Measurements from ENCODE around the gene KCNH1.

KCNH1 gene

DNA sequence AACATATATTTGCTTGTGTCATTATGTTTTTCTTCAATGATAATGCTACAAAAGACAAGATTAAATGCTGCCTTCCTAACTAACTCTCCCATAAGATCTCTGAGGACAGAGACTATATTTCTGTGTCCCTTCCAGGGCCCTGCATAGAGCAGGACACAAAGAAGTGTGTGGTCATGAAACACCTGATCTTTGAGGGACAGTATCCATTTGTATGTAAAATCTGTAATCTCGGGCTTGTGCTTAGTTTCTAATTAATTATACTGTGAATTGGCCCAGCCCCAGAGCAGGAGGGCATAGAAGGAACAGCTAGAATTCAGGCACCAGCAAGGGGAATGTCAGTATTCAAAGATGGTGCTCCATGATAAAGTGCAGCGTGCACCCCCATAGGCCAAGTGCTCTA lies 430.4 kb downstream of the KCNH1 start:
- no peak for DNase-seq

DNA sequence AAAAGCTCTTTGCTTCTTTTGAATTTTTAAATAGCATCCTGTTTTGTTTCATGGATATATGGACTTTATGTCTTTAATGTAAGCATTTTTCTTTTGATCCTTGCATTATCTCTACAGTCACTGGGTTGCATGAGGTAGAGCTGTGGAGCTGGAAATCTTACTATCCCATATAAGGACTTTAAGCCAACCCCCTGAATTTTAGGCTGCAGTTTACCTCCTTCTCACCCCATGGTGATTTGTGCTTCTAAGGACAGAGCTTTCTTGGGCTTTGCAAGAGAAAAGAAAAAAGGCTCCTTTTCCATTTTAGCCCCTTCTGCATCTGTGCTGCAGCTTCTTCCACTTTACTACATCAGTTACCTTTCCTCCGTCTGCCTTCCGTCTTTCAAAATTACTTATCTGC lies 431.4 kb downstream of the KCNH1 start:
- no peak for DNase-seq

DNA sequence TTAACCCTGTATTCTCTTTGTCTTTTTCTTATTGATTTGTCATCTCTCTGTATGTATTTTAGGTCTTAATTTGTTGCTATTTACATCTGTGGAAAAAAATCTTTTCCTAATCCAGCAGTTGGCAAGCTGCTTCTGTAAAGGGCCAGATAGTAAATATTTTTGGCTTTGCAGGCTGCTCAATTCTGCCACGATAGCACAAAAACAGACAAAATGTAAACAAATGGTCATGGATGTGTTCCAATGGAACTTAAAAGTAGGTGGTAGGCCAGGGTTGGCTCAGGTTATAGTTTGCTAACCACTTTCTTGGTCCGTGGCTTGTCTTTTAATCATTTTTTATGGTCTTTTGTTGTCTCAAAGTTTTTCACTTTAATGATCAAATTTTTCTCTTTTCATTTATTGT lies 433.4 kb downstream of the KCNH1 start:
- DNase-seq, result peak; percentile 25

DNA sequence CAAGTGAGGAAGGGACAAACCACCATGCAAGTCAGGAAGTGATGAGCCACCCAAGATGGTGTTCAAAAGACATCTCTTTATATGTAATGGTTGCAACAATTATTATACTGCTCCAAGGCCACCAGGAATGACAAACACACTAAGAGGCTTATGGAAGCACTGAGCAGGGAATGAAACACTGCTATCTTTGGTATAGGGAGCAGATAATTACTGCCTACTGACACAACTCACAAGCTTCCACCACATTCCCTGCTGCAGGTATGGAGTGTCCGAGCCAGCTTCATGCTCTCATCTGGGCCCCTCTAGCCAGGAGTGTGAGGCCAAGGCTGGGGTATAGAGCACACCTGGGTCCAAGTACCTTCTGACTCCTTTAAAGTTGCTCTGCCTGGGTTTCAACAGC lies 433.9 kb downstream of the KCNH1 start:
- DNase-seq, result peak; percentile 26

DNA sequence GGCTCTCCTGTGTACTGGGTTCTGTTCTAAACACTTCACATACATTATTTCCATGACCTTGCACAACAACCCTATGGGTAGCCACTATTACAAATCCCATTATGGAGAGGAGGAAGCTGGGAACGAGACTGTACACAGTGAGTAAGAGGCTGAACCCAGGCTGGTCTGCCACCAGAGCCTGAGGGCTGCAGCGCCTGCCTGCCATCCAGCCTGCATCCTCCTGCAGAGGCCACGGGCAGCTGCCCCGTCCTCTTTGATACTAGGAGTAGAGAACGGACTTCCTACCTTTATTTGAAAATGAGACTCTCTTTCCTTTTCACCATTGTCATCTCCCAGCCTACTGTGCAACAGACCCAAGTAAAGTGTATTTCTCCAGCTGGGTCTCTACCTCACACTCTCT lies 435.3 kb downstream of the KCNH1 start:
- no peak for DNase-seq

DNA sequence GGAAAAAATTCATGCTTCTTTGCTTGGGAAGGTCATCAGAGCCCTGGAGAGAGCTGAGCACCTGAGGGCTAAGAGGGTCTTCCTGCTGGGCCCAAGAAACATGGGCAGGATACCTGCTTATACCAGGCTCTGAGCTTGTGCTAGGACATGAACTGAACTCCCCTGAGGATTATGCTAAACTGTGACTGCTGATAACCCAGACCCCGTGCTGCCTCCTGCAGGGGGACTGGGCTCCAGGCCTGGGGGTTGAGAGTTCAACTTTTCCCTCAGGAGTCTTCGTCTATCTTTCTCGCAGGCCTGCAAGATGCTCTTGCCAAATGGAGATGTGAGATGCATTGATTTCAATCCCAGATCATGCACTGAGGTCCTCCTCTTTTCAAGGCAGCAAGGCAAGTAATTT lies 436.8 kb downstream of the KCNH1 start:
- DNase-seq, result no peak

DNA sequence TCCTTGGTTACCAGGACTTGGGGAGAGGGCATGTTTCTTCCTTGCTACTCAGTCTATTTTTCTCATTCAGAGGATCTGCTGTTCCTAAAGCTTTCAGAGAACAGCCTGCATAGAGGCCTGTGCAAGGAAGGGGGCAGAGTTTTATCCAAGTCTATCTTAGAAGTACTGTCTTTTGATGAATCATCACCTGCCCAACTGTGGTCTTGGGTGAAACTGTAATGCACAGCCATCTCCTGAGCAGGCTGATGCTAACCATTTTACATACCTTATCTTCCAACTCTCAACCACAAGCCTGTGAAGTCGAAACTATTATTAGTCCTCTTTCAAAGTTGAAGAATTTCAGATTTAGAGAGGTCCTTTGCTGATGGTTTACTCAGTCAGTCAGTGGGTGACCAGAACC lies 437.2 kb downstream of the KCNH1 start:
- no peak for DNase-seq

DNA sequence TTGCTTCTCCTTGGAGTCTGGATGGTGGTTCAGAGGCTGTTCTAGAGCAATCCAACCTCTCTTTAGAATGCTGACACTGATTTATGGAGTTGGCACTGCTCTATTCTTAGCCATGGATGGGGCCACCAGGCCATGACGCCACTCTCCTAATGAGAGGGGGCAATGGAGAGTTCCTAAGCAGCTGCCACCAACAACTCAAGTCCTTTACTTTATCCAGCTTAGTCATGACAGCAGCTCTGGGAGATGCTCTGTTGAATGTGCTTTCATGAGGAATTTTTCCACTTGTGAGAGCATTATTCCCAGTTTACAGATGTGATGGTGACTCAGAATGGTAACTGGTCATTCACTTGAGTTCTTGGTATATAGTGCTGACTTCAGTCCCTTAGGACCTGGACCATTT lies 438.9 kb downstream of the KCNH1 start:
- DNase-seq, result no peak

DNA sequence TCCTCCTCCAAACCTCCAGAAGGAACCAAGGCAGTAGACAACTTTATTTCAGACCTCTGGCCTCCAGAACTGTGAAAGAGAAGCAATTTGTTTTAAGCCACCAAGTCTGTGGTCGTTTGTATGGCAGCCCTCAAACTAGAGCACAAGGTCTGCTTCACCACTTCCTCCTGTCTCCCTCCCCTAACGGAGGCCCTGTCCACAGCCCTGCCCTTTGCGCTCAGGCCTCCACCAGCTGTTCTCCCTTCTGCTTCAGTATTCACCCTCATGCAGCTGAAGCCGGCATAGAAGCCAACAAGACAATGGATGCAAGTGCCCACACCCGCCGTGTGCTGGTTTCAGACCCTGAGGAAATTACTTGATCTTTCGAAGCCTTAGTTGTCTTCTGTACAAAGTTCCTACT lies 441.2 kb downstream of the KCNH1 start:
- no peak for DNase-seq

DNA sequence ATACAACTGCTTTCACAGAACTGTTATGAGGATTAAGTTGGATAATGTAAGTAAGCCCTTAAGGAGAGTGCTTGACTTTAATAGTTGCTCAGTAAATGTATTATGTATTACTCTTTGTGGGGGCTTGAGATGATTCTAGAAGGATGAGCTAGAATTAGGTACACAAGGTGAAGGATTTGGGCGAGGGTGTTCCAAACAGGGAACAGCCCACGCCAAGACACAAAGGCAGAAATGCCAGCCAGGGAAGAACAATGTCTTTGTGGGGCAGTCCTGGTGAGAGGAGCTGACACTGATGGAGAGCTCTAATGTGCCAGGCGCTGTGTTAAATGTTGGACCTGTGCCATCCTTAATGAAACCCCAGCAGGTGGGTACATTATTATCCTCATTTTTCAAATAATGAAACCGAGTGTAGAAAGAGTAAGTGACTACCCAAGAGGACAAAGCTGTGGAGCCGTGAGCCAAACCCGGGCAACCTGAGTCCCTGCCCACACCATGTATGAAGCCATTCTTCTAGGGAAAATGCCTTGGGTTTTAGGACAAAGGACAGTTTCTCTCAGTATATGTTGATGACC lies 442.8 kb downstream of the KCNH1 start:
- DNase-seq, result peak; percentile 69

DNA sequence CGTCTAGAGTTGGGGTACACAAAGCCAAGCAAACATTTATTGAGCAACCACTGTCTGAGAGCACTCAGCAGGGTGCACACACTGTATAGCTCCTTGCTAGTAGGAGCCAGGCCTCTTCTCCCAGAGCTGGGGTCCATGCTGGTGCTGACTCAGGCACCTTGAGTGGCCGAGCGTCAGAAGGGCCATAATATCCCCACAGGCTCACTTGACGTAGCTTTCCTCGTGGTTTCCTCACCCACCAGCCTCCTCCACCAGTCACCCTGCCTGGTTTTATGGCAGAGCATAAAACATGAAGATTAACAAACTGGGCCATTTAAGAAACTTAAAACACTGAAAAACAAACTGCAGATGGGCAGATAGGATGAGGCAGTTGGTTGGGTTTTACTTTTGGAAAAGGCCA lies 443.7 kb downstream of the KCNH1 start:
- DNase-seq, result no peak

DNA sequence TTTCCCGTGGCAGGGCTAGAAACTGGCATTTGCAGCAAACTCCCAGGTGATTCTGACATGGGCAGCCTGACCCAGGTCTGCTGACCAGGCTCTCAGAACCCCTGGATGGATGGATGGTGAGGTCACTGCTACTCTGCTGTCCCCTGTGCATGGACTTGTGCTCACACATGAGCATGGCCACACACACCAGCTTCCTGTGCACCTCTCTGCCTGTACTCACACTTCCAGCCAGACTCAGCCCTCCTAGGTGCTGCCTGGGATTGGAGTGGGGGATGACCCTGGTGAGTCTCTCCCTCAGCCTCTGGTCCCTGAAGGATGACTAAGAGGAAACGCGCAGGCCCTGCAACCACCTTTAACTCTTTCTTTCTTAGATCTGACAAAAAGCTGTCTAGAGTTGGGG lies 444.1 kb downstream of the KCNH1 start:
- DNase-seq, result no peak

DNA sequence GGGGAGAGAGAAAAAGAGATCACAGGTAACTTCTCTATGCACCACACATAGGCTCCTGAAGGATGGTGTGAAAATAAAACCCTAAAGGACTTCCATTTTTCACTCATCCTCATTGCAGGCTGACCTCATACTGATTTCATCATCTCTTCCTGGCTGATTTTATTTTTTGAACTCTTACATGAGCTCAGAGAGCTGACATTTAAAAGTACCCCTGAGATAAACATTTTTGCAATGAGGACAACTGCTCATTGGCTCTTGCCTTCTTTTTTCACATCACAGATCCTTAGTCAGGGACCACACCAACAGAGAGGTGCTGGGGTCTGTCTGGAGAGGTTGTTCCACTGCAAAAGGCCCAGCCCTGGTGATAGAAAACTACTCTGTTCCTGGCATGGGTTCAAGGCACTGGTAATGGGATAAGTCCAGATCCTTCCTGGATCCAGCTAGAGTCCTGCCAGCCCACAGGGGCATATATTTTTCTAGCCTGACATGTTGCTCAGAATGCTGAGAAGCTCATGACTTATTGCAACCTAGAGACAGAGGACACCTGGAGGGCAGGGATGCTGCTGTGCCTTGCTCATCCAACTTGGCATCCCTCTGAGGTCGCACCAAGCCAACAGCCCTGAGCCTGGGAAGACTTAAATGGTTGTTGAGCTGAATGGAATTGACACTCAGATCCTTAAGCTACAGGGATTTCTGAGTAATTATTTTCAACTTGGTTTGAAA lies 445.3 kb downstream of the KCNH1 start:
- no peak for DNase-seq

DNA sequence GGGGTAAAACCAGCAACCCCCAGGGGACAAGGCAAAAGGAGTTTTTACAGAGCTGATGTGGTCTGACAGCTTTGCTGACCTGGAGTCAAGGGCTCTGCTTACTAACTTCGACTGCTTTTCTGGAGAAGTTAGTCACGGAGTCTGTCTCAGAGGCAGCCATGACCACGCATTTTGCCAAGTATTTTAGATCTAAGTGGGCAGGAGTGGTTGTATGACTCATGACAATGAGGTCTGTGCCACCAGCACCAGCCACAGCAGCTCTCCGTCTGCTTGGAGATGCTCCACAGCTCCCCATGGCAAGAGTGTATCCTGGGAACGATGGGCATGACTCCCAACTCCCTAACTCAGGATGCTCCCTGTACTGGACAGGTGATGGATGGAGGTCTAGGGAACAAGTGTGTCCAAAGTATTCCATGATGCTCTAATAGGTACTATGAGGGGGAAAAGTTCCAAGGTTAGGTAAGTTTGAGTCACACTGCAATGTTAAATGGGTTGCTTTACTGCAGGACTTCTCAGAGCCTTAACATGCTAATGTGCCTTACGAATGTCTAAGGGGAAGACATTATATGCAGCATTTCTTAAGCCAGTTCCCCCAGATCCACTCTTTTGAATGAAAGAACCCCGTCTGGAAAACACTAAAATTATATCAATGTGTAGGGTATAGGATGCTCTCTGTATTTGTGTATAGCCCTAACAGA lies 446.2 kb downstream of the KCNH1 start:
- peak; percentile 17 for DNase-seq

DNA sequence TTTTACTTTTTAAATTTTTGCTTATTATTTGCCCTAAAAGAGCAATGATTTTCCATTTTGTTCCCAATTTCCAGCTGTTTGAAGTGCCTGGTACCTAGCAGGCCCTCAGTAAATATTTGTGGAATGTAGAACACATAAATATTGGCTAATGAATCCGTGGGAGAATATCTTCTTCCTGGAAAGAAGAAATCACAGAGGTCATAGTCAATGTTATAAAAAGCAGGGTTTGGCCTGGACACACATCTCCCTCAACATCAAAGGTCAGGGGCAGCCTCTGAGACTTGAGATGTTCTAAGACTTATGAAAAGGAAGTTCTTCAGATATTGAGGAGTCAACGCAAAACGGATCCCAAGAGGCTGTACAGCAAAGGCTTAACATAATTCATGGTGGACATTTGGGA lies 447.1 kb downstream of the KCNH1 start:
- no peak for DNase-seq

DNA sequence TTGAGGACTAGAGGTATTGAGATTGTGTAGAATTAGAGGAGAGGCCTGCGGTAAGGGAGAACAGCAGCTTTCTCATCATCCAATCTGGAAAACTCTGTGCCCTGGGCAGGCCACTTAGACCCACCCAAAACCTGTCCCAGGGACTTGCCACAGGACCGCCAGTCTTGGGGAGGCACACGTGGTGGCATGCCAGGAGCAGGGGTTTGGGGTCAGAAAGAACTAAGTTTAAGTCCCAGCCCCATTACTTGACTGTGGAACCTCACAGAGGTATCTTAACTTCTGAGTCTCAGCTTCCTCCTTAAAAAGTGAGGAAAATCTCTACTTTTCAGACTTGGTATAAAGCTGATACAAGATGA lies 448.7 kb downstream of the KCNH1 start:
- DNase-seq, result no peak

DNA sequence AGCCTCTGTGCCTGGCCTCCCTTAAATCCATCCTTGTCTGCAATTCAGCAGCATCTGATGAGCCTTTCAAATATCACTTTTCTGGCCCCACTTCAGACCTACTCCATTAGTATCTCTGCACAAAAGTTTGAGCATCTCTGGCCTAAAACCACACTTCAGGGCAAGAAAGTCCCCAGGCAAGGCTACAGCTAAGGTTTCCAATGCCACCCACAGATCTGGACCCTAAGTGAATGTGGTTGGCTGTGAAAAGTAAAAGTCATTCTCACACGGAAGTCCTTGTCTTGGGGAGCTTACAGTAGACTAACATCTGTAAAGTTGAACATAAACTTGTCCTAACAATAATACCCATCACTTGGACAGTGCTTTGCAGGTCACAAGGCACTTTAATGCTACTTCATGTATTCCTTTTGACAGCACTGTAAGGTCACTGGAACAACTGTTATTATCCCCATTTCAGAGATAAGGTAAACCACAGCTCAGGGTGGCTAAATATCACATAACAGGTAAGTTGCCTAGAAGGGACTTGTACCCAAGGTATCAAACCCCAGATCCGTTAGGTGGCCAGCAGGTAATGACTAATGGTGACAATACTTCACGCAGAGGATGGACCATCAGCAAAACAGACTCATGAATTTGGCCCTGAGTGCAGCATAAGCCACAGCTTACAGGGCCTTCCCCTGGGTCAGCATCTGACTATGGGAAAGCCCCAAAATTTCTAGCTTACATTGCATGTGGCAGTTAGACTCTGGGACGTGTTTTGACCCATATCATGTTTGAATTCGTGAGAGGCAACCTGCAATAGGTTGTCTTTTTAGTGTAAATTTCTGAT lies 449.3 kb downstream of the KCNH1 start:
- DNase-seq, result no peak

DNA sequence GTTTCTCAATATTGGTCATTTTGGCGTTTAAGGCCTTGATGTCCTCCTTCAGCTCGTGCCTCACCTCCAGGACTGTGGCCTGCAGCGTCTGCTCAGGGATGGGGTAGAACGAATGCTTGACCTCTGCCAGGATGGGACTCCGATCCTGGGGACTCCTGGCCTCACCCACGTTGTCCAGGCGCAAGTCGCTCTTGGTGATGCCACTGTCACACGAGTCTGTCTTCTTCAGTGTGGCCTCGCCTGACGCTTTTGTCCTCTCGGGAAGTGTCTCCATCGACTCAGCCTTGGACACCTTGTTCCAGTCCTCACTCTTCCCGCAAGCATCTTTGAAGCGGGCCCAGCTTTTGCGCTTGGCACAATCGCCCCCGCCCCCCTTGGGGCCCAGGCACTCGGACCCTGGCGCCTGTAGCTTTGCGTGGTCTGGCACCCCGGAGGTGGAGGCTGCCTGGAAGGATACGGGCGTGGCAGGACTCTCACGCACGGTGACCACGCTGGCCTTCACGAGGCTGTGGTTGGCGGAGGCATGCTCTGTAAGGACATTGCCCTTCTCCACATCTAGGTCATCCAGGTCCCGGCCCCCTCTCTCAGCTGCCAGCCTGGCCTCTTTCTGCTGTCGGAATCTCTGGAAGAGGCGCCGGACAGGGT lies 450.4 kb downstream of the KCNH1 start:
- DNase-seq, result no peak

DNA sequence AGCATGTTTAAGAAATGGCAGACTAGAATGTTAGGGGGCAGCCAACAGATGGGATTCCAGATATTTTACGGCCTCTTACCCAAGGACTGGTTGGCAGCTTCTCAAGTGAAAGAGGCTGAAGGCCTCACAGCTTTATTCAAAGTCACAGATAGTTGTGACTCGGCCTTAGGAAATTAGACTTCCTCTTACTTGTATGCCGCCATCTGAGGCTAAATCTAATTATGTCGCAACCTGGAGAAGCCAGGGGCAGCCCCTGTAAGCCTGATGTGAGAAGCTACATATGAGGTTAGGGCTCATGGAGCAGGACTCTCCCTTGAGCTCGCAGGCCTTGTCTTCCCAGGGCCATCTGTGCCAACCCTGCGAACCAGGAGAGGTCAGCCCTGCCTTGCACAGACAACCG lies 452.8 kb downstream of the KCNH1 start:
- no peak for DNase-seq

DNA sequence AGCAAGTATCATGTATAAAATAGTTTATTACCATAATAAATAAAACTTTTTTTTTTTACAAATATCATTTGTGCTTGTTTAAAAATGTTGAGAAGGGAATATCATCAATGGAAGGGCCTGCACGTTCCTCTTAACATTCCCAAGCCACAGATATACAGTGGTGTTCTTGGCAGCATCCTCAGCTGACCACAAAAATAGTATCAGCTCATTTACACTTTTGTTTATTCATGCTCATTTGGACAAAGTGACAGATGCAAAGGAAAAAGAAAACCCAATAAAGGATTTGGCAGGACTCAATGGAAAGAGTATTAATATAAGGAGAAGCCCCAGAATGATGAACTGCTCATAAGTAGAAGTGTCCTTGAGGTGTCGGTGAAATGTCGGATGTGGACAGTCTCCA lies 455.6 kb downstream of the KCNH1 start:
- DNase-seq, result no peak

DNA sequence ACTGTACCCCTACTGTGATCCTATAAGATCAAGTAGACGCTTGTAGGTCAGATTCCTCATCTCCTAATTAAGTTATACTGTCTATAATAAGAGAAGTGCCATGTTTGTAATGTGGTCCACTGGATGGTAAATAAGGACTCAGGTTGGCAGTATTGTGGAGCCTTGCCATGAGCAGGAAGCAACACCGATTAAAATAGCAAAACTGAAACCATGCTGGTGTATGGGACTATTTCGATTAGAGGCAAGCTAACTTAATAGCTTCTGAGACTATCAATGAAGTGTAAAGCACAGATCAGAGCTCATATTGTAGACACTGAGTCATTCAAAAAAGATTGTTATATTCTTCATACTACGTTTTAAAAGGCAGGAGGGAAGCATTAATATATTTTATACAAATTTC lies 456.4 kb downstream of the KCNH1 start:
- no peak for DNase-seq

DNA sequence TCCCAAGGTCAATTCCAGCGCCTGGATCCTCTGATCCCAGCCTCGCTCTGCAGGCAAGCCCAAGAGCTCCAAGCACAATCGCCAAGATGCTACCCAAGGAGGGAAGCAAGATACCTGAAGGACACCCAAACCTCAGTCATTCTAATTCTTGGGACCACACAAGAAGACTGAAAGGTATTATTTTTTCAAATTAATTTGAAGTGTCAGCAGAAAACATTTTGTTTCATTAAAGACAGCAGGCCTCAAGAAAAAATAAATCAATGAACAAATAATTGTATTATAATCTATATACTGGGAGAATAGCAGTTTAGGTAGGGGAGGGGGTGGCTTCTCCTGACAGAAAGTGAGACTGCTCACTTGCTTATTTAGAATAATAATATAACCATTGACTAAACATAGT lies 457.4 kb downstream of the KCNH1 start:
- no peak for DNase-seq

DNA sequence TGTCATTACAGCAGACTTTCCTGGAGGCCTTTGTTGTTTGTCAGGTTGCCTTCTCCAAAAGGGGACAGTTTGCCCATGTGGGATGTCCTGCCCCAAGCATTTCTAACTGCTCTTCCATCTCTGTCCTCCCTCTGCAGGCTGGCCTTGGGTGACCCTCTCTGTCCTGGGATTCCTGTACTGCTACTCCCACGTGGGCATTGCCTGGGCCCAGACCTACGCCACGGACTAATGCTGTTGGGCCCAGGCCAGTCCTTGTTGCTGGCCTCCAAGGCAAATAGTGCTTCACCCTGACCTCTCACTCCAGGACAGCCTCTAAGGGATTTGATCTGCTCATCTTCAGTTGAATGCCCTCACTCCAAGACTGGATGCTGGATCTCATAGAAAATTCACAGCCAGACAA lies 459.8 kb downstream of the KCNH1 start:
- DNase-seq, result no peak
